Measurements from ENCODE around the gene CD248. TPM values are rescaled to one million over a fixed set of nuclear protein-coding genes. Genes with fewer than 3 reads are reported as not detected.

The CD248 gene
- total RNA-seq, 1 experiment from 2014 or later = 0.15 TPM

DNA sequence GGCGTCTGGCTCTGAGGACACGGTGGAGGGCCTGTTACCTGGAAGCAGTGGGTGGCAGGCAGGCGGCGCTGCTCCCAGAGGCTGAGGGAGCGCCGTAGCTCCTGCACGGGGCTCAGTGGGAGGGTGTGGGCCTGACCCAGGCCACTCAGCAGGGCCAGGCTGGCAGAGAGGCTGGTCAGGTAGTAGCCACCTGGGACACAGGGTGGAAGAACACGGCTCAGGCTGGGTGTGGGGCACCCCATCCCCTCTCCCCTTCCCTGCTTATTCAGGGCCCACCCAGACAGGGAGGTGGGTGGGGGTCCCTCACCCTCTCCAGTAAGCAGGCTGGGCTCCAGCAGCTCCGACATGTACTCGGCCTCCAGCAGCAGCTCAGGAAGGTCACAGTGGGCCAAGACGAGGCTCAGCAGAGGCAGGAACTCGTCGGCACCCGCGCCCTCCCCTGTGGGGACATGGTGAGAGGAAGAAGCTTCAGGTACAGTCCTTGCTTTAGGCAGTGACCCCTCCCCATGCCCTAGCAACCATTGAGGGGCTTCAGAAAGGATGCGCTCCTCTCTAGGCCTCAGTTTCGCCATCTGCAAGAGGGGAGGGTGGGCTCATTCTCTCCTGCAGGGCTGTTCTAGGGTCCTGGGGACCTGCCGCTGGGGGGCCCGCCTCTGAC is 16.5 kb upstream of the CD248 start:
- Histone ChIP-seq H3K27ac (ENCODE audit: low read length) (no peak overlapping the region), H3K4me3 (ENCODE audit: low read depth in 2 of 2, low read length in 2 of 2) (no peak overlapping the region), H3K9me3 (ENCODE audit: control insufficient read depth, insufficient read depth, low read depth, low read length) (no peaks in the 10 kb centered on the region), H3K27me3 (ENCODE audit: control insufficient read depth, insufficient read depth, low read length) (no peaks in the 10 kb centered on the region), H3K4me1 (ENCODE audit: control insufficient read depth, insufficient read depth, low read length) (peaks cover 37% of the 10 kb centered on the region), H3K36me3 (ENCODE audit: control insufficient read depth, insufficient read depth, low read length) (no peaks in the 10 kb centered on the region)
- BruUV-seq (replicated peaks) = no TSS peak
- no peak for ATAC-seq
- POLR2A ChIA-PET = no interaction called here
- TF ChIP-seq, protein P1, sequence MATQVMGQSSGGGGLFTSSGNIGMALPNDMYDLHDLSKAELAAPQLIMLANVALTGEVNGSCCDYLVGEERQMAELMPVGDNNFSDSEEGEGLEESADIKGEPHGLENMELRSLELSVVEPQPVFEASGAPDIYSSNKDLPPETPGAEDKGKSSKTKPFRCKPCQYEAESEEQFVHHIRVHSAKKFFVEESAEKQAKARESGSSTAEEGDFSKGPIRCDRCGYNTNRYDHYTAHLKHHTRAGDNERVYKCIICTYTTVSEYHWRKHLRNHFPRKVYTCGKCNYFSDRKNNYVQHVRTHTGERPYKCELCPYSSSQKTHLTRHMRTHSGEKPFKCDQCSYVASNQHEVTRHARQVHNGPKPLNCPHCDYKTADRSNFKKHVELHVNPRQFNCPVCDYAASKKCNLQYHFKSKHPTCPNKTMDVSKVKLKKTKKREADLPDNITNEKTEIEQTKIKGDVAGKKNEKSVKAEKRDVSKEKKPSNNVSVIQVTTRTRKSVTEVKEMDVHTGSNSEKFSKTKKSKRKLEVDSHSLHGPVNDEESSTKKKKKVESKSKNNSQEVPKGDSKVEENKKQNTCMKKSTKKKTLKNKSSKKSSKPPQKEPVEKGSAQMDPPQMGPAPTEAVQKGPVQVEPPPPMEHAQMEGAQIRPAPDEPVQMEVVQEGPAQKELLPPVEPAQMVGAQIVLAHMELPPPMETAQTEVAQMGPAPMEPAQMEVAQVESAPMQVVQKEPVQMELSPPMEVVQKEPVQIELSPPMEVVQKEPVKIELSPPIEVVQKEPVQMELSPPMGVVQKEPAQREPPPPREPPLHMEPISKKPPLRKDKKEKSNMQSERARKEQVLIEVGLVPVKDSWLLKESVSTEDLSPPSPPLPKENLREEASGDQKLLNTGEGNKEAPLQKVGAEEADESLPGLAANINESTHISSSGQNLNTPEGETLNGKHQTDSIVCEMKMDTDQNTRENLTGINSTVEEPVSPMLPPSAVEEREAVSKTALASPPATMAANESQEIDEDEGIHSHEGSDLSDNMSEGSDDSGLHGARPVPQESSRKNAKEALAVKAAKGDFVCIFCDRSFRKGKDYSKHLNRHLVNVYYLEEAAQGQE (IDR thresholded peaks at IDR 0.05; ENCODE audit: insufficient read depth in 1 of 2, low read depth in 2 of 2, low read length in 1 of 2) = no peak
- TF ChIP-seq, protein P2, sequence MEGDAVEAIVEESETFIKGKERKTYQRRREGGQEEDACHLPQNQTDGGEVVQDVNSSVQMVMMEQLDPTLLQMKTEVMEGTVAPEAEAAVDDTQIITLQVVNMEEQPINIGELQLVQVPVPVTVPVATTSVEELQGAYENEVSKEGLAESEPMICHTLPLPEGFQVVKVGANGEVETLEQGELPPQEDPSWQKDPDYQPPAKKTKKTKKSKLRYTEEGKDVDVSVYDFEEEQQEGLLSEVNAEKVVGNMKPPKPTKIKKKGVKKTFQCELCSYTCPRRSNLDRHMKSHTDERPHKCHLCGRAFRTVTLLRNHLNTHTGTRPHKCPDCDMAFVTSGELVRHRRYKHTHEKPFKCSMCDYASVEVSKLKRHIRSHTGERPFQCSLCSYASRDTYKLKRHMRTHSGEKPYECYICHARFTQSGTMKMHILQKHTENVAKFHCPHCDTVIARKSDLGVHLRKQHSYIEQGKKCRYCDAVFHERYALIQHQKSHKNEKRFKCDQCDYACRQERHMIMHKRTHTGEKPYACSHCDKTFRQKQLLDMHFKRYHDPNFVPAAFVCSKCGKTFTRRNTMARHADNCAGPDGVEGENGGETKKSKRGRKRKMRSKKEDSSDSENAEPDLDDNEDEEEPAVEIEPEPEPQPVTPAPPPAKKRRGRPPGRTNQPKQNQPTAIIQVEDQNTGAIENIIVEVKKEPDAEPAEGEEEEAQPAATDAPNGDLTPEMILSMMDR (IDR thresholded peaks at IDR 0.05) = no peak
- TF ChIP-seq SIN3A (IDR thresholded peaks at IDR 0.05; ENCODE audit: borderline replicate concordance, insufficient read depth, low read depth, low read length) (no peak), POLR2AphosphoS5 (IDR thresholded peaks at IDR 0.05; ENCODE audit: low read depth, low read length) (no peak), TCF7L2 (IDR thresholded peaks at IDR 0.05; ENCODE audit: low read depth, low read length) (no peak)
- CTCF ChIA-PET = interaction anchor here (0.6 kb wide), 2 partner anchors 12 to 33 kb away, joined by 3 to 5 read pairs; no protein-coding TSS in a partner anchor
- intact Hi-C loops (cut with micrococcal nuclease; ENCODE audit: unreplicated experiment) = no loop called here
- no peak for DNase-seq (ENCODE audit: low read depth, low spot score)
- in situ Hi-C loops (cut with HindIII; ENCODE audit: low pct_unique_long_range_greater_than_20kb, low sequenced_read_pairs) = no loop called here

DNA sequence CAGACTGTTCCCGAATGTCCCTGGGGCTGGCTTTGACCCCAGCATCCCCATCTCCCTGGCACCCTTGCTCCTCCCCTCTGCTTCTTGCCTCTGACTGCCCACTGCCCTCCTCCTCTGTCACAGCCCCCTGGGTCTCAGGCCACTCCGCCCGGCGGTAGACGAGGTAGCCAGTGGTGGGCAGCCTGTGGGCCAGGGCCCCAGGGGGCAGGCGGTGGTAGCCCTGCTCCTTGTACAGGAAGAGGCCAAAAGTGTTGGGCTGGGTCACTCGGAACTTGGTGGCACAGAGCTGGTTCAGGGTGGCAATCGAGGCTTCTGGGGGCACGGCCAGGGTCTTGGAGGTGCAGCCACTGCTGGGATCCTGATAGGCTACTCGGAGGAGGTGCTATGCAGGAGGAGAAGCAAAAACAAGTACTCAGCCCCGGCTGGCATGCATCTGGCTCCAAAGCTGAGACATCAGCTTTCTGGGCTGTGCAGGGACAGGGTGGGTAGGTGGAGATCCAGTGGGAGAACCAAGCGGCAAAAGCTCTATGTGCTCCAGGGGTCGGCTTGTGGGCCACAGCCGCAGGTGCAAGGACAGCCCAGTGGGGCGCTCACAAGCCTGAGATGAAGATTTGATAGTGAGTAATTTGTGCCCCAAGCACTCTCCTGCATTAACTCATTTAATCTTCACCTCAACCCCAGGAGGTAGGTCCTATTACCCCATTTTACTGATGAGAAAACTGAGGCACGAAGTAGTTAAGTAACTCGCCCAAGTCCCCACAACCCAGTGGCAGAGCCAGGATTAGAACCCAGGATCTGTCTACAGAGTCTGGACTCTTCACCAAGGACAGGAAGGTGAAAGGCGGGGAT is 15.8 kb upstream of the CD248 start:
- H3K4me1 ChIP-seq (ENCODE audit: control insufficient read depth, insufficient read depth, low read length) = peaks cover 29% of the 10 kb centered on the region
- no peaks in the 10 kb centered on the region for H3K27me3 ChIP-seq (ENCODE audit: control insufficient read depth, insufficient read depth, low read length)
- BruUV-seq (replicated peaks) = no TSS peak
- no peak overlapping the region for H3K27ac ChIP-seq (ENCODE audit: low read length)
- no peaks in the 10 kb centered on the region for H3K9me3 ChIP-seq (ENCODE audit: control insufficient read depth, insufficient read depth, low read depth, low read length)
- POLR2A ChIA-PET = no interaction called here
- ATAC-seq = no peak
- H3K36me3 ChIP-seq (ENCODE audit: control insufficient read depth, insufficient read depth, low read length) = no peaks in the 10 kb centered on the region
- DNase-seq (ENCODE audit: low read depth, low spot score) = no peak
- no peak overlapping the region for H3K4me3 ChIP-seq (ENCODE audit: low read depth in 2 of 2, low read length in 2 of 2)
- TF ChIP-seq TCF7L2 (IDR thresholded peaks at IDR 0.05; ENCODE audit: low read depth, low read length) (no peak), POLR2AphosphoS5 (IDR thresholded peaks at IDR 0.05; ENCODE audit: low read depth, low read length) (no peak), SIN3A (IDR thresholded peaks at IDR 0.05; ENCODE audit: borderline replicate concordance, insufficient read depth, low read depth, low read length) (no peak)
- TF ChIP-seq, protein P1 (IDR thresholded peaks at IDR 0.05; ENCODE audit: insufficient read depth in 1 of 2, low read depth in 2 of 2, low read length in 1 of 2) = no peak
- TF ChIP-seq, protein P2 (IDR thresholded peaks at IDR 0.05) = no peak
- CTCF ChIA-PET = interaction anchor here (0.6 to 1.6 kb wide), 2 partner anchors 20 to 32 kb away, joined by 3 to 6 read pairs; no protein-coding TSS in a partner anchor
- in situ Hi-C loops (cut with HindIII; ENCODE audit: low pct_unique_long_range_greater_than_20kb, low sequenced_read_pairs) = no loop called here
- intact Hi-C loops (cut with micrococcal nuclease; ENCODE audit: unreplicated experiment) = no loop called here

Measured in Panc1 (cell line).